Ovary (tissue), 3 donors: ENCODE data around the gene AQP3.

Experiments
- EP300 ChIP-seq: sonication (generic); formaldehyde crosslinking; IDR thresholded peaks from one replicate; pipeline ENCODE4 v1.6.1; 2017; ENCODE audit warnings: antibody characterized with exemption
- POLR2A ChIP-seq: fragments of 450-650 bp; IDR thresholded peaks from one replicate; pipeline ENCODE4 v1.6.1; 2017; ENCODE audit warnings: antibody characterized with exemption, mild to moderate bottlenecking, moderate library complexity
- TF ChIP-seq, protein P1 (sequence below), 3 donors: fragments of 450-650 bp in 2 of 3; fragments of 200-600 bp in 1 of 3; IDR thresholded peaks; one replicate each; pipeline versions ENCODE4 v1.5.1 to v1.8.0; 2016 to 2022; ENCODE audit warnings: antibody characterized with exemption in 3 of 3, mild to moderate bottlenecking in 1 of 3
- donor health status: DM: no; HTN: no; CAD: no.

DNA sequence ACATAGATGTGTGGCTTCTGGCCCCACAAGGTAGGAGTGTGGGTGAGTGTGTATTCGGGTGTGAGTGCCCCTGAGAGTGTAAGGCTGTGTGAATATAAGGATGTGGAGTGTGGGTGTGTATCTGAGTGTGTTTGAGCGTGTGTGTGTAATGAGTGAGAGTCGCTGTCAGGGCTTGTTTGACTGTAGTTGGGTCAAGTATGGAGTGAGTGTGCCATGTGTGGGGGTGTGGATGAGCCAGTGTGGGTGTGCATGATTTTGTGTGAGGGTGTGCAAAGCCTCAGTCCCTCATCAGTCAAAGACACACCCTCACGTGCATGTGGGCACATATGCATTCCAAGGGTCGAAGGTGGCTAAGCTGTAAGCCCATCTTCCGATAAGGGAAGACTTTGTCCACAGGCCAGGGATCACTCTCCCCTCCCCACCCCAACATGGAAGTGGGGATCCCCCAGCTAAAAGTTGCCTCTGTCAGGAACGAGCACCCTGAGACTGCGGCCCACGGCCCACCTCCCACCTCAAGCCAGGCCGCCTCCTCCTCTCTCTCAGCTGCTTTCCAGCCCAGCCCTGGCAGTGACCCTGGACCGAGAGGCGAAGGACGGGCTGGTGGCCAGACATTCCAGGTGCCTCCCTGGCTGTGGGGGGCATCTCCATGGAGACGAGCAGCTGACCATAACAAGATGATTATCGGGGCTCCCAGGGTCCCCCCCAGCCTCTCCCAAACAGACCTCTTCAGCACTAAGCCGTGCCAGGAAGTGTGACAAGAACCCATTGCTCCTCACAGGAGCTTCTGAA lies 12.9 kb downstream of the AQP3 start:
- TF ChIP-seq, protein P1, sequence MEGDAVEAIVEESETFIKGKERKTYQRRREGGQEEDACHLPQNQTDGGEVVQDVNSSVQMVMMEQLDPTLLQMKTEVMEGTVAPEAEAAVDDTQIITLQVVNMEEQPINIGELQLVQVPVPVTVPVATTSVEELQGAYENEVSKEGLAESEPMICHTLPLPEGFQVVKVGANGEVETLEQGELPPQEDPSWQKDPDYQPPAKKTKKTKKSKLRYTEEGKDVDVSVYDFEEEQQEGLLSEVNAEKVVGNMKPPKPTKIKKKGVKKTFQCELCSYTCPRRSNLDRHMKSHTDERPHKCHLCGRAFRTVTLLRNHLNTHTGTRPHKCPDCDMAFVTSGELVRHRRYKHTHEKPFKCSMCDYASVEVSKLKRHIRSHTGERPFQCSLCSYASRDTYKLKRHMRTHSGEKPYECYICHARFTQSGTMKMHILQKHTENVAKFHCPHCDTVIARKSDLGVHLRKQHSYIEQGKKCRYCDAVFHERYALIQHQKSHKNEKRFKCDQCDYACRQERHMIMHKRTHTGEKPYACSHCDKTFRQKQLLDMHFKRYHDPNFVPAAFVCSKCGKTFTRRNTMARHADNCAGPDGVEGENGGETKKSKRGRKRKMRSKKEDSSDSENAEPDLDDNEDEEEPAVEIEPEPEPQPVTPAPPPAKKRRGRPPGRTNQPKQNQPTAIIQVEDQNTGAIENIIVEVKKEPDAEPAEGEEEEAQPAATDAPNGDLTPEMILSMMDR (IDR thresholded peaks at IDR 0.05): no peak
- TF ChIP-seq EP300: no peak
- TF ChIP-seq POLR2A: no peak
